Eye (tissue), 1 donor: ENCODE measurements around the gene ADAMTS4.
A peak's percentile ranks its signal among the peaks of the same experiment; 100 is the strongest.
"Not testable (repeated sequence)": the region's sequence is repeated elsewhere in the genome, so short reads cannot be mapped to it uniquely, and the experiment has no call there.

ENCODE experiments used
- DNase-seq: peaks from one replicate; pipeline ENCODE4 v3.0.0-alpha.2; 2015

The ADAMTS4 gene, protein sequence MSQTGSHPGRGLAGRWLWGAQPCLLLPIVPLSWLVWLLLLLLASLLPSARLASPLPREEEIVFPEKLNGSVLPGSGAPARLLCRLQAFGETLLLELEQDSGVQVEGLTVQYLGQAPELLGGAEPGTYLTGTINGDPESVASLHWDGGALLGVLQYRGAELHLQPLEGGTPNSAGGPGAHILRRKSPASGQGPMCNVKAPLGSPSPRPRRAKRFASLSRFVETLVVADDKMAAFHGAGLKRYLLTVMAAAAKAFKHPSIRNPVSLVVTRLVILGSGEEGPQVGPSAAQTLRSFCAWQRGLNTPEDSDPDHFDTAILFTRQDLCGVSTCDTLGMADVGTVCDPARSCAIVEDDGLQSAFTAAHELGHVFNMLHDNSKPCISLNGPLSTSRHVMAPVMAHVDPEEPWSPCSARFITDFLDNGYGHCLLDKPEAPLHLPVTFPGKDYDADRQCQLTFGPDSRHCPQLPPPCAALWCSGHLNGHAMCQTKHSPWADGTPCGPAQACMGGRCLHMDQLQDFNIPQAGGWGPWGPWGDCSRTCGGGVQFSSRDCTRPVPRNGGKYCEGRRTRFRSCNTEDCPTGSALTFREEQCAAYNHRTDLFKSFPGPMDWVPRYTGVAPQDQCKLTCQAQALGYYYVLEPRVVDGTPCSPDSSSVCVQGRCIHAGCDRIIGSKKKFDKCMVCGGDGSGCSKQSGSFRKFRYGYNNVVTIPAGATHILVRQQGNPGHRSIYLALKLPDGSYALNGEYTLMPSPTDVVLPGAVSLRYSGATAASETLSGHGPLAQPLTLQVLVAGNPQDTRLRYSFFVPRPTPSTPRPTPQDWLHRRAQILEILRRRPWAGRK

DNA sequence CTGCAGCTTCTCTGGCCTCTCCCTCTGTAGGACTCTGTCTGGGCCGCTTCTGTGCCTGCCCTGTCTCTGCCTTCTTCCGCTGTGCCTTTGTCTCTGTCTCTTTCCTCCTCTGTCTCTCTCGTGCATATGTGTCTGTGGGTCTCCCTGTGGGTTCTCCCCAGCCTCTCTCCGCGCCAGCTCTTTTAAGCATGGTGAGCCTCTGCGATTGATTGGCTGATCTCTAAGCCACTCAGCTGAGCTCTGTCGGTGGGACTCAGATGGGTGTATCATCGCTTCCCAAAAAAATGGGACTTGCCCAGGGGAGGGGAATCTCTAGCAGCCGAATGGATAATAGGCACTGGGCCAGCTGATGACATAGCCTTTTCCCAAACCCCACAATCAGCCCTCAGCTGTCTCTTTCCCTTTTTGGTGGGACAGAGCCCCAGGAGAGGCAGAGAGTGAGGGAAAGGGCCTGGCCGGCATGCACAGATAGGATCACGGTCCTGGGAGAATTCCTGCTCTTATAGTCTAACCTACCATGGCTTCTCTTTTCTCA, at the start of gene ADAMTS4:
TSS of gene ADAMTS4 (minus strand) at position 158 of the 535 bp plus-strand sequence. CDS start 427 bp downstream, outside the sequence.
- peak; percentile 78 for DNase-seq

DNA sequence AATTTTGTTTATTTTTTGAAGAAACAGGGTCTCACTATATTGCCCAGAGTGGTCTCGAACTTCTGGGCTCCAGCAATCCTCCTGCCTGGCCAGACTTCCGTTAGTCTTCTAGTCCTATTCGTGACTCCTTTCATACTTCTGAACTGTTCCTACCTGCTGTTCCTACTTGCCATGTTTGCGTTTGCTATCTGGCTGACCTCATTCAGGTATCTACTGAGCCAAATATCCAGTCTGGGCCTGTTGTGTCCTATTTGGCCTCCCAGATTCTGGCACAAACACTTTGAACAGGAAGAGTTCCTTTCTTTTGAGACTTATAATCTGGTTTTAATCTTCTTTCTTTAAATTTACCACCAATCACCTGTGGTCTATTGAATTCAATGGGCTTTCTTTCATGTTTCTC, 46.0 kb upstream of the ADAMTS4 start:
- DNase-seq, result no peak

DNA sequence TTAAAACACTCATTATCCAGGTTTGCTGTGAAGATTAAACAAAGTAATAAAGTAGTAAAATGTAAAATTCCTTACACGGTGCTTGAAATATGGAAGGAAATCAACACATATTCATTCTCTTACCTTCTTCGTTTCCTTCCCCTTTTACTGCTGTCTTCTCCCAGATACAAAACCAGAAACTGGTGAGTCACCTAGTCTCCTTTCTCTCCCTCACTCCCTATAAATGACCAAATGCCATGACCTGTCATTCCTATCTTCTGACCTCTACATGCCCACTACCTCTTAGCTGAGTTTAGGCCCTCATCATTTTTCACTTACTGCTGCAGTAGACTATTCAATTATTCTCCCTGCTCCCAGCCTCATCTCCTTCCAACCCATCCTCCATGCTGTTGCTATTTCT, 43.5 kb upstream of the ADAMTS4 start:
- DNase-seq, result no peak

DNA sequence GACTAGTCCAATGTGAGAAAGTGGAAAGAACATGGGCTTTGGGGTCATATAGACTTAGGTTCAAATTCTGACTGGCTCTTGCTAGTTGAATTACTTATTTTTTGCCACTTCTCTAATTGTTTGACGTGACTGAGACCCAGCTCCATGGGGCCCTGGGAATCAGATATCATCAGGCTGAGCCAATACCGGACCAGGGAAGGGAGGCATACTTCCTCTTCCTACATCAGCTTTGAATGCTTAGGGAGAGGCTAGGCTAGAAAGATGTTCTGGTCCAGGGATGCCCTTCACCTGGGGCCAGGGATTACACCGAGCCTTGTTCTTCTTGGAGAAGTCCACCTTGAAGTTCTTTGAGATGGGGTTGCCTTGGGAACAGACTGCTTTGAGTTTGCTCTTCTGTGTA, 42.8 kb upstream of the ADAMTS4 start:
- DNase-seq, result no peak

DNA sequence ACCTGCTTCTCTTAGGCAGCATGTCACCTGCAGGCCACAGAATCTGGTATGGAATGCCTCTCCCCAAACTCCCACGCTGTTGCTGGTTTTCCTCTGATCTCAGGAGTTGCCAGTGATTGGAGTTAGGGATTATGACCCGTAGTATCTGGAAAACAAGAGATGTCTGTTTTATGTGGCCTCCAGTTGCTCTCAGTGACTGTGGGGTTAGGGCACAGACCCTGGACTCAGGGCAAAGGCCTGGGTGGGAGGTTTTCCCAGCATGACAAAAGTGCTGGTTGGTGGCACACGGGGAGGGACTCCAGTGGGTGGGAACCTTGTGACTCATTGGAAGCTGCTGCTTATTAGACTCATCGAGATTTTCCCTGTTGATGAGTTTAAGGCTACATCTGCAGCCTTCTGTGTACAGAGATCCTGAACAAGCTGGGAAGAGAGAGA, 39.2 kb upstream of the ADAMTS4 start, which contains the start of gene NR1I3:
TSS of gene NR1I3 (minus strand) at position 165 of the 435 bp plus-strand sequence. CDS start 1,638 bp downstream, outside the sequence.
- no peak for DNase-seq

DNA sequence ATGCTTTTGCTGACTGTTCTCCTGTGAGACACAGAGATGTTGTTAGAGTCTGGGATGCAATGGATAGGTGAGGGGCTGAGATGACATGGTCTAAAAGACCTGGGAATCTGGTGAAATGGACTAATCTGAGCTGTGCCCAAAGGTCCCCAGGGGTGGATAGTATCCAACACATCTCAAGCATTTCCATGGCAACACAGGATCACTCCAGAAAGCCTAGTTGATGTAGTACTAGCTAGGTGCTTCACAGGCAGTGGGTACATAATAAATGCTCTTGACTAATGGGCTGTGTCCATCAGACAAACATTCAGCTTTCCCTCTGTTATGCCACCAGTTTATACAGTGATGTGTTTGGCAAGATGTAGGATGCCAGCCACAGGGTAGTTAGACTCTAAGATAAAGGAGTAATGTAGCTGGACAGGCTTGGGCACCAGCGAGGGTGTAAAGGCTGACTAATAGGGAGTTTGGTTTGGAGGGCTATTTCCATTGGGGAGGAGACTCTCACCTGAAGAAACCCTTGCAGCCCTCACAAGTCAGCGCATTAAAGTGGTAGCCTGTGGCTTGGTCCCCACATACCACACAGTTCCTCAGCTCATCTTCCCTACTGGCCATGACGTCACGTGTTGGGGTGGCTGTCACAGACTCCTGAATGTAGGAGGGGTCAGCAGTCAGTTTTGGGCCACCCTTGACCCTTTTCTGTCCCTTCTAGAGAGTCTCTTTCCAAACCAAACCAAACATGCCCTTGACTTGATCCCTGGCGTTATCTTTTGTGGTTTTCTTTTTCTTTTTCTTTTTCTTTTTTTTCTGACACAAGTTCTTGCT, 37.3 kb upstream of the ADAMTS4 start:
- DNase-seq, result no peak

DNA sequence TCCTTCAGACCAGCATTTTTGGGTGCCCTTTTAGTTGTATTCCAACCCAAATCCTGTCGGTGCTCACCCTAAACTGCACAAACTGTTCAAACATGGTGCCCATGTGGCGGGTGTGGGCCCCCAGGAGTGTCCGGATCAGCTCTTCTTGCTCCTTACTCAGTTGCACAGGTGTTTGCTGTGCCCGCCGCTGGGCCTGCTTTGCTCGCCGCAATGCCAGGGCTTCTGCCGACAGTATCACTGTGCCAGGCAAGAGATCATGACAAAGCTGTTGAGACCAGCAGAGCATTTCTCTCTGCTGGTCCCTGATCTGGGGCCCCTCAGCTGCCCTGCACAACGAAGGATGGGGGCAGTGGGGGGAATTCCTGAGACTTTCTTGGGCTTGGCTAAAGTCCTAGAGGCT, 34.2 kb upstream of the ADAMTS4 start:
- no peak for DNase-seq

DNA sequence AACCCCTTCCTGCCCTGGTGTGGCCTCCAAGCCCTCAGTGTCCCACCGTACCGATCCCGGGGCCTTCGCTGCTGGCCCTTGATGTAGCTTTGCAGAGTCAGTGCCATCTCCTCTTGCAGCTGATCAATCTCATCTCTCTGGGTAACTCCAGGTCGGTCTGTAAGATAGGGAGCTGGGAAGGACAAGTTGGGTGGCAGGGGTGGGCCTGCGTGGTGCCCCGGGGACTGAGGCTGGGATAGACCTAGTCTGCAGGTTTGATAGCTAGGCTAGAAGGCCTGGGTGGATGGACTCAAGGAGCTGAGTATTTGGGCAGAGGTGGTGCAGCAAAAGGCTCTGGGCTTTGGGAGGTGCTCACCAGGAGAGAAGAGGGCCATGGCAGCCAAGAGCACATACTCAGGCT, 31.9 kb upstream of the ADAMTS4 start:
- no peak for DNase-seq

DNA sequence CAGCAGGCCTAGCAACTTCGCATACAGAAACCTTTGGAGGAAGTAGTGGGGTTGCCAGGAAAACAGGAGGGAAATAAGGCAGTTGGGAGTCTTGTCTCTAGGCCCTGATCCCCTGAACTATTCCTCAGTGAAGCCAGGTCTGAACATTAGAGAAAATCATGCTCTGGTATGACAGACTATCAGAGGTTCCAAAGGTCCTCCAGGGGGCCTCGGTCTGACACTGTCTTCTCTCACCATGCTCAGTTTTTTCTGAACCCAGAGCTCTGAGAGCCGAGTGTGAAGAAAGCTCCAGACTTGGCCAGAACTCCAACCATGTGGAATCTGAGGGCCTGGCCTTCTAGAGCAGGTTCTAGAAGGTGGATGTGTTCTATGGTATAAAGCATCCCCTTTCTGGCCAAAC, 31.0 kb upstream of the ADAMTS4 start:
- no peak for DNase-seq

DNA sequence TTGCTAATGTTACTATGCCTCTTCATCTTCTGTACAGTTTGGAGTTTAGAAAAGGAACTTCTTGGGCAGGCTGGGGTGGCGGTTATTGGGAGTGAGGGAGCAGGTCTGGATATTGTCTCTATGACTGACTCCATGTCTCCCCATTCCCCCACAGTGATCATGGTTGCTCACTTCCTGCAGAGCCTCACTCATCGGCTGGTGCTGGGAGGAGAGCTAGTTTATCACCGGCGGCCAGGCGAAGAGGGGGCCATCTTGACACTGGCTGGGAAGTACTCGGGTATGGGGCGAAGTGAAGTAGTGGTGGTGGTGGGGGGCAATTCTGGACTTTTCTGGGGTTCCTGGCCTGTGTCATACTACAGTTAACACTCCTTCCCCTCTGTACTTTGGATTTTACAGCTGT, 29.2 kb upstream of the ADAMTS4 start:
- DNase-seq, result no peak

DNA sequence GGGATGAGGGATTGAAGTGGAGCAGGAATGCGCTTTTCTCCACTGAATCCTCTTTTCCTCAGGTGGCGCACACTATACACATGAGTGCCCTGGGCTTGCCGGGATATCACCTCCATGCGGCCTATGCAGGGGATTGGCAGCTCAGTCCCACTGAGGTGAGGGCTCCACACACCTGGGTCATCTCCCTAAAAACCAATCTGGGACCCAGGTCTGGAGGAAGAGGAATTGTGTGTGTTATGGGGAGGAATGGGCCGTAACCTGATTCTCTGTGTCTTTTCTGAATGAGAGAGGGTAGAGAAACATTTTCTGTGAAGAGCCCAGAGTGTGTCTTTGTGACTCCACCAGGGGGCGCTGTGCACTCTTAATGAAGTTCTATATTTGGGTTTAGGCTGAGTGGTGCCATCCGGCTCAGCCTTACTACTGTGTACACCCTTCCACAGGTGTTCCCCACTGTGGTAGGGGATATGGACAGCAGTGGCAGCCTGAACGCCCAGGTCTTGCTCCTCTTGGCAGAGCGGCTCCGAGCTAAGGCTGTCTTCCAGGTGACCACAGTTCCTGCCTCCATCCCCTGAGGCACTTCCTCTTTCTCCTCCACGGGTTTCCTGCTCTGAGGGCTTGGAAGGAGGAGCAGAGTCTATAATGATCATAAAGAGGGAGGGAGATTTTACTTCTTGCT, 28.5 kb upstream of the ADAMTS4 start:
- DNase-seq, result peak; percentile 90

DNA sequence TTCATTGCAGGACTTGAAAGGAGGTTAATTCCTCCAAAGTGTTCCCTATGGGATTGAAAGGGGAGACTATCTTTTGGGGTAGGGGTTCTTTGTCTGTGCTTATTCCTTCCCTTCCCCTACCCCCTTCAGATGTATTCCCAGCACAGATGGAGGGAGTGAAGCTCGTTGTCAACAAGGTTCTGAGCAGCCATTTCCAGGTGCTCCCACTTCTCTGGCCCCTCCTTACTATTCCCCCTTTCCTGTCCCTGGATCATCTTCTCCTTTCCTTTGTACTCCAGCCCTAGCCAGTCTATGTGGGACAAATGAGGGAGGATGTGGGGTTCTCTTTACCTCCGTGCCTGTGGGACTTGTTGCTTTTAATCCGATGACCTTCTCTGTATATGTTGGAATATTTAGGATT, 27.9 kb upstream of the ADAMTS4 start:
- DNase-seq, result peak; percentile 11

DNA sequence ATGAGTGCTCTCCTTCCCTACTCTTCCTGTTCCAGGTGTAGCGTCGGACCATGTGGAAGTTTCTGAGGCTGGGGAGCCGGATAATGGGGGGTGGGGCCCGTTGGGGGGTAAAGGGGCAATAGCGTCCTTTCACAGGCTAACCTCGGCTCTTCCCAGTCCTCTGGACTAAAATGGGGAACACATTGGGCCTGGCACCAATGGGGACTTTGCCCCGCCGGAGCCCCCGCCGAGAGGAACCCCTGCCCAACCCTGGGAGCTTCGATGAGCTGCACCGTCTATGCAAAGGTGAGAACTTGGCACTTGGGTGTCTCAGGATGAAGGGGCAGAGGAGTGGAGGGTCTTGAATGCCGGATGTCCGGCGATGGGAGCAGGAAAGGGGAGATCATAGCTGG, 27.5 kb upstream of the ADAMTS4 start:
- DNase-seq, result peak; percentile 18

DNA sequence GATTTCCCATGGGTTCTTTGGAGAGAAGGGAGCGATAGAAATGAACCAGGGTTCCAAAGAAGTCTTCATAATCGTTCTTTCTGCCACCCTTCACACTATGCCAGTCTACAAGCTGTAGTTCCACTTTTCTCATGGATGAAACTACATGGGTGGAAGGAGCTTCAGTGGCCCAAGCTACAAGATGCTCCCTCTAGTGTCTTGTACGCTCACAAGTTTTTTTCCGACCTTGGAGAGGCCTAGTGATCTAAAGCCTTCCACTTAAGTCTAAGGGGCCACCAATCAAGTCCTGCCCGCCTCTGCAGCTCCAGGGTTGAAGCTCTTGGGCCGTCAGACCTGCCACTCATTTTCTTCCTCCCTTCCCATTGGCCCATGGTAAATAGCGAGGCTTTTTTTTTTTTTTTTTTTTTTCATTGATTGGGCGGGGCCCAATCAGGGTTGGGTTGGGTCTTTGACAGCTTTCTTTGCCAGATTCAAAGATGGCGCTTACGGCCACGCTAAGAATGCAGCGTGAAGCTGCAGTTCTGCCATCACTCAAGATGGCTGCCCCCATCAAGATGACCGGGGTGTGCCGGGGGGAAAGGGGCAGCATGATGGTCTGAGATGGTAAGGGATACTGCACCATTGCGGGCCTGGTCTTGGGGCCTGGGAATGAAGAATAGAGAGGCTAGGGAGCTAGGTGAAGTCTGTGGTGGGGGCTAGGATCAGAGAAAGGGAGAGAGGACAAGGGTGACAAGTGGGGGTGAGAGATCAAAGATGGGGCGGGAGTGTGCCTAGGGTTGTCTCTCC, 26.9 kb upstream of the ADAMTS4 start, which contains the start of gene TOMM40L:
TSS of gene TOMM40L (plus strand) at position 527 of the 786 bp plus-strand sequence. CDS start 430 bp downstream, outside the sequence.
- peak; percentile 99 for DNase-seq

DNA sequence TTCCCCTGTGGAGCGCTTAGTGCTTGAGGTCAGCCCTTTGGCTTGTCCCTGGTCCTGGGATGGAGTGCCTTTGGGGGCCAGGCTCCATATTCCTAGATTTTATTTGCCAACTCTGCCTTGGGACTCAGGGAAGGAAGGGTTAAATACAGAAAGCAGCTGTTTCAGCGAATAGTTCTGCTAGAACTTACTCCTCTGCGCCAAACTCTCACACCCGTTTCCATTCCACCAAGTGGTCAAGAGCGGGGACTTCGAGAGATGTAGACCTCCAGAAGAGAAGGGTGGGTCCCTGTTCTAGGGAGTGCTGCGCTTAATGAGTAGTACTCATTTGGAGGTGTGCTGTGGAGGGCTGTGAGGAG, 26.3 kb upstream of the ADAMTS4 start:
- no peak for DNase-seq

DNA sequence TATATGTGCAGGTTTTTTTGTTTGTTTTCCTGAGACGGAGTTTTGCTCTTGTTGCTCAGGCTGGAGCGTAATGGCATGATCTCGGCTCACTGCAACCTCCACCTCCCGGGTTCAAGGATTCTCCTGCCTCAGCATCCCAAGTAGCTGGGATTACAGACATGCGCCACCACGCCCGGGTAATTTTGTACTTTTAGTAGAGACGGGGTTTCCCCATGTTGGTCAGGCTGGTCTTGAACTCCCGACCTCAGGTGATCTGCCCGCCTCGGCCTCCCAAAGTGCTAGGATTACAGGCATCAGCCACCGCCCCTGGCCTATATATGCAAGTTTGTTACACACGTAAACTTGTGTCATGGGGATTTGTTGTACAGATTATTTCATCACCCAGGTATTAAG, 25.8 kb upstream of the ADAMTS4 start:
- not testable (repeated sequence) for DNase-seq

DNA sequence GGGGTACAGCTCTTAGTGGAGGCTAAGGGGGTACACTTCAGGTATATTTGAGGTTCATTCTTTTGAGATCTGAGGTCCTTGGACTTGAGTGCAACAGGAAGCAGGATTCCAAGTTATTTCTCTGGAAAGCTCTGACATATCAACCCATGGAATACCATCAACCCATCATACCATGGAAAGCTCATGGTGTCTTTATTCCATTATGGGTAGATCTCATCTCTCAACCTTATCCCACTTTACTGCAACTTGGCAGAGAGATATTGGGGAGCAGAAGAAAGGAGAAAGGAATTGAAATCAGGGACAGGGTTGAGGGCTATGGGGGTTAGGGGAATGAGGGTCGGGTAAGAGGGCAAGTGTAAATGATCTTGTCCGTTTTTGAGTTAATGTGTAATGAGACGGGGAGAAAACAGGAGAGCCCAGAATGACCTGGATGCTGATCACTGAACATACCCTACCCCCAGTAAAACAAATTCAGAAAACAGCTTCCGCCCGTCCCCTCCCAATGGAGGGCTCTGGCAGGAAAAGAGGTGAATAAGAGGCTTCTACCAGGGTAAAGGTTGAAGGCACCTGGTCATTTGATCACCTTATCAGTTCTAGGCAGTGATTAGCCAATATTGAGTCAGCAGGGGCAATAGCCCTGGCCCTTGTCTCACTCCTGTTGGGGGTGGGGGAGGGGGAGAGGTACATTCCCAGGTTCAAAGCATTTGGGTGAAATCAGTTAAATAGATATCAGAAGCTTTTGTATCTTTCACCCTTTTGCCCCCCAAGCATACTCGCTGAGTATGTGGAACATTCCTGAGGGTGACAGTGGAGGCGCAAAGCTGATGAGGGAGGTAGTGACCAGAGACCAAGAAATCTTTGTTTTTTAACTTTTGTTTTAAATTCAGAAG, 25.2 kb upstream of the ADAMTS4 start:
- no peak for DNase-seq

DNA sequence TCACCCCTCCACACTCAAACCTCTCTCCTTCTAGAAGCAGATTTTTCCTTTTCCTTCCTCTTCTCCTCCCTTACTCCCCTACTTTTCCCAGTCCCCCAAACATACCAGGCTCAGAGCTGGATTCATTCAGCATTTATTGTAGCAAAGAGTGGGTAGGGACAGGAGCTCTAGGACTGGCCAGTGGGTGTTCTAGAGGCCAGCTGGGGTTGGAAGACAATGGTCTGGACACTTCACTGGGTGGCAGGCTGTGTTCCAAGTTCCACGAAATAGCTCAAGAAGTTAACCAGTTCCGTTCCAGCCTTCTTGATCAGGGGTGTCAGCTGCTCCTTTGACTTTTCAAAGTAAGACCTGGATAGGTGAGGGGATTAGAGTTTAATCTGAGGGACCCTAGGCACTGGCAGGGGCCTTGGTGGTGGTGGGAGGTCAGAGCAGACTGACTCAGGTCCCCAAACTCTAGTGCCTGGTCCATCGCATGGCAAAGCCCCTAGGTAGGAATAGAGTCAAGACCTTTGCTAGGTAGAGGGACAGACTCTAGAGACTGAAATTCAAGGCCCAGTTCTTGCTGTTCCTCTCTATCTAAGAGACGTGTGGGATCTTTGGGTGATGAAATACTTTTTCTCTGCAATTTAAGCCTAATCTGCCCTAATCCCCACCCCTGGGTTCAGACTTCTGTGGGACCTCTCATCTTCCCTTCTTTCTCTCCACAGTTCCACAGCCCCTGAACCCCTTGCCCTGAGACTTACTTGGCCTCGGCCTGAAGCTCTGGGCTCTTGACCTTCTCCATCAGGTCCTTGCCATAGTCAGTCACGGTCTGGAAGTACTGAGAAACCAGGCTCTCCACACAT, 23.5 kb upstream of the ADAMTS4 start:
- DNase-seq, result no peak

DNA sequence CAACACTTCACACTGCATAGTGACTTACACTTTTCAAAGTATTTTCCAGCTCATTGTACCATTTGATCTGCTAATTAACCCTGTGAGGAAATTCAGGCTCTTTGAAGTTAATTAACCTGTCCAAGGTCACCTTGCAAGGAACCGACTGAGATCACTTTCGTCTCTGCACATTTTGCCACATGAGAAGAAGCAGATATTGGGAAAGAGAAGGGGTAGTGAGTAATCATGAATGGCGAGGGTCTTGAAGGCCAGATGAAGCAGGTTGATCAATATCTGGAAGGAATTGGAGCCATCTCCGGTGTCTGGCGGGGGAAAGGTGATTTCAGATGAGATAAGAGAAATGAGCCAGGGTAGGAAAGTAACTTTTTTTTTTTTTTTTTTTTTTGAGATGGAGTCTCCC, 21.1 kb upstream of the ADAMTS4 start:
- DNase-seq, result no peak
